Muscle of arm (tissue), 14 donors: ENCODE measurements around the gene SHCBP1. TPM values are rescaled to one million over a fixed set of nuclear protein-coding genes. Genes with fewer than 3 reads are reported as not detected.
"Not testable (repeated sequence)": the region's sequence is repeated elsewhere in the genome, so short reads cannot be mapped to it uniquely, and the experiment has no call there.

Experiments used
- DNase-seq: peaks from one replicate; pipeline ENCODE4 v3.0.0-alpha.2; 2013
- long read RNA-seq, 11 donors: transcript quantifications; one replicate each; lab custom pipeline, GENCODE V29; 2026
- polyA plus RNA-seq, 12 donors: library from polyadenylated mRNA; unstranded; fragments of 120-200 nt; gene quantifications; one replicate each; pipeline ENCODE4 v1.2.1, GENCODE V29; 2013; ENCODE audit not compliant: insufficient read length in 12 of 12

The SHCBP1 gene, protein sequence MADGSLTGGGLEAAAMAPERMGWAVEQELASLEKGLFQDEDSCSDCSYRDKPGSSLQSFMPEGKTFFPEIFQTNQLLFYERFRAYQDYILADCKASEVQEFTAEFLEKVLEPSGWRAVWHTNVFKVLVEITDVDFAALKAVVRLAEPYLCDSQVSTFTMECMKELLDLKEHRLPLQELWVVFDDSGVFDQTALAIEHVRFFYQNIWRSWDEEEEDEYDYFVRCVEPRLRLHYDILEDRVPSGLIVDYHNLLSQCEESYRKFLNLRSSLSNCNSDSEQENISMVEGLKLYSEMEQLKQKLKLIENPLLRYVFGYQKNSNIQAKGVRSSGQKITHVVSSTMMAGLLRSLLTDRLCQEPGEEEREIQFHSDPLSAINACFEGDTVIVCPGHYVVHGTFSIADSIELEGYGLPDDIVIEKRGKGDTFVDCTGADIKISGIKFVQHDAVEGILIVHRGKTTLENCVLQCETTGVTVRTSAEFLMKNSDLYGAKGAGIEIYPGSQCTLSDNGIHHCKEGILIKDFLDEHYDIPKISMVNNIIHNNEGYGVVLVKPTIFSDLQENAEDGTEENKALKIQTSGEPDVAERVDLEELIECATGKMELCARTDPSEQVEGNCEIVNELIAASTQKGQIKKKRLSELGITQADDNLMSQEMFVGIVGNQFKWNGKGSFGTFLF
- 10 to 100 TPM in 5 of 12 donors, 1 to 10 TPM in 6, not detected in 1; 3.0 to 15.5 (median 9.8) TPM for polyA plus RNA-seq
- long read RNA-seq, donor 1 = 0 reads
- long read RNA-seq, donor 2 = 0 reads
- long read RNA-seq, donor 3, partial matches to known transcripts = 0 of 1 reads
- long read RNA-seq, donor 3, other reads (novel, unspliced or antisense) = 0 of 1 reads
- long read RNA-seq, donor 4, partial matches to known transcripts = 0 of 1 reads
- long read RNA-seq, donor 4, other reads (novel, unspliced or antisense) = 0 of 1 reads
- long read RNA-seq, donor 5, partial matches to known transcripts = 14 of 15 reads
- long read RNA-seq, donor 5, other reads (novel, unspliced or antisense) = 0 of 15 reads
- long read RNA-seq, donor 6, partial matches to known transcripts = 0 of 2 reads
- long read RNA-seq, donor 6, other reads (novel, unspliced or antisense) = 0 of 2 reads
- long read RNA-seq, donor 7 = 0 reads
- long read RNA-seq, donor 8, partial matches to known transcripts = 0 of 2 reads
- long read RNA-seq, donor 8, other reads (novel, unspliced or antisense) = 0 of 2 reads
- long read RNA-seq, donor 9 = 0 reads
- long read RNA-seq, donor 10, partial matches to known transcripts = 0 of 1 reads
- long read RNA-seq, donor 10, other reads (novel, unspliced or antisense) = 0 of 1 reads
- long read RNA-seq, donor 11, partial matches to known transcripts = 0 of 2 reads
- long read RNA-seq, donor 11, other reads (novel, unspliced or antisense) = 0 of 2 reads

DNA sequence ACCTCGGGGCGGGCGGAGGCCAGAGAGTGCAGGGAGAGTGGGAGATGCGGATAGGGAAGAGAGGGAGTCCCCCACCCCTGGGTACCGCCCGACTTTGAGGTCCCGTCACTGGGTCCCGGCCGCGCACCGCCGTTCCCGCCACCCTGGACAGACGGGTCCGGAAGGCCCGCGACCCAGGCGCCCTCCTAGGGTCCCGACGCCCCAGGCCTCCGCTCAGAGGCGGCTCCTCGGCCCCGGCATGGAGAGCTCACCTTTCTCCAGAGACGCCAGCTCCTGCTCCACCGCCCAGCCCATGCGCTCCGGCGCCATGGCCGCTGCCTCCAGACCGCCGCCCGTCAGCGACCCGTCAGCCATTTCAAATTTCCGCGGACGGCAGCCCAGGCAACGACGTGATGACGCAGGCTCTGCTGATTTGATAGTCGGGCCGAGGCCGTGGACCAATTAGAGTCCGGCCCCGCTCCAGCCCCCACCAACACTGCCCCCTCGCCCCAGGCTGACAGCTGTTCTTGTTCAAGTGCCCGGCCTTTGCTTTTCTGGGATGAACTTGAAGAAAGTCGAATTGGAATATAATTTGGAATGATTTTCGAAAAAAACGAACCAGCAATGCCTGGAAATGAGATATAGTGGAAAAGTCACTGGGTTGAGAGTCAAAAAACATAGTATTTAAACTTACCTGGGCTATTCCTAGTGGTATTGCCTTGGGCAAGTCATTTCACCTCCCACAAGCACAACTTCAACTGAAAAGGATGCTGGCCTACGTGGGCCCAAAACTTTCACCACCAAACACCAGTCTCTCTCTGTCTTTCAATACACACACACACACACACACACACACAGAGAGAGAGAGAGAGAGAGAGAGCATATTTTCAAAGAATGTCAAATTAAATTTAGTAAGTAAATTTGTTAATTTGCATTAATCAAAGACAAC lies at the start of gene SHCBP1:
Gene SHCBP1 (minus strand): TSS at position 374 of the 928 bp plus-strand sequence. CDS start 20 bp downstream, at position 354.
- DNase-seq = peak; percentile 90

GRCh38 chr16:46662123-46662522 lies 40.9 kb upstream of the SHCBP1 start:
- no peak for DNase-seq

DNA sequence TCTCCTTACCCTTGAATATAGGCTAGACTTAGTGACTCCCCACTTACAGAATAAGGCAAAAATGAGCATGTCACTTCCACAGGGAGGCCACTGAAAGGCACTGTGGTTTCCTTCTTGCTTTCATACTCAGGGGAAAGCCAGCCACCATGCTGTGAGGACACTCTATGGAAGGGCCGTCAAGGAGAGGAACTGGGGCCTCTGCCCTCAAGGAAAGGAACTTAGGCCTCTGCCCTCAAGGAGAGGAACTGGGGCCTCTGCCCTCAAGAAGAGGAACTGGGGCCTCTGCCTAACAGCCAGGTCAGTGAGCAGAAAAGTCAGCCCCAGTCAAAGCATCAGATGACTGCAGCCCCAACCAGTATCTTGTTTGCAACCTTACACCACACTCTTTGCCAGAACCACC lies 37.7 kb upstream of the SHCBP1 start:
- no peak for DNase-seq

GRCh38 chr16:46651305-46651704 lies 30.1 kb upstream of the SHCBP1 start:
- no peak for DNase-seq

- peak; percentile 57 for DNase-seq
Observed at GRCh38 chr16:46650254-46650623, 29.1 kb upstream of the SHCBP1 start.

DNA sequence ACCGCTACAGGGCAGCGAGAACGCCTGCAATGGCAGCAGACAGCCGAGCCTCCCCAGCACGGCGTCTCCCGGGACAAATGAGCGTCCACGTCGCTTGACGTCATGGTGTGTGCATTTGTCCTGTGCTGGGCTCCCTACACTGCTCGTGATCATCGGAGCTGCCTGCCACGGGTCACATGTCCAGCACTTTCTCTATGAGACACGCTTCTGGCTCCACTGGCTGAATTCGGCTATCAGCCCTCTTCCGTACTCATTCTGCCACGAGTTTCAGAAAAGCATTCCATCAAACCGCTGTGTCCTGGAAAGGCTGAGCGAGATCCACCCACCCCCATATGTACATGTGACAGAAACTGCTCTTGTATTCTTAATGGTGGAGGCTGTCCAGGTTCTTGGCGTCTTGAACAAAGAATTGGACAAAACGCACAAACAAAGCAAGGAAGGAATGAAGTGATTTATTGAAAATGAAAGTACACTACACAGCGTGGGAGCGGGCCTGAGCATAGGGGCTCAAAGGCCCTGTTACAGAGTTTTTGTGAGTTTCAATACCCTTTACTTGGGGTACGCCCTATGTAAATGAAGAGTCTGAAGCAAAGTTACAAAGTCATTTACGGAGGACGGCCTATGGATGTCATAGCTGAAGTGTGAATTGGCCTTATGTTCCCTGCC lies 28.5 kb upstream of the SHCBP1 start:
- peak; percentile 77 for DNase-seq

GRCh38 chr16:46648656-46649055 lies 27.5 kb upstream of the SHCBP1 start:
- no peak for DNase-seq

DNA sequence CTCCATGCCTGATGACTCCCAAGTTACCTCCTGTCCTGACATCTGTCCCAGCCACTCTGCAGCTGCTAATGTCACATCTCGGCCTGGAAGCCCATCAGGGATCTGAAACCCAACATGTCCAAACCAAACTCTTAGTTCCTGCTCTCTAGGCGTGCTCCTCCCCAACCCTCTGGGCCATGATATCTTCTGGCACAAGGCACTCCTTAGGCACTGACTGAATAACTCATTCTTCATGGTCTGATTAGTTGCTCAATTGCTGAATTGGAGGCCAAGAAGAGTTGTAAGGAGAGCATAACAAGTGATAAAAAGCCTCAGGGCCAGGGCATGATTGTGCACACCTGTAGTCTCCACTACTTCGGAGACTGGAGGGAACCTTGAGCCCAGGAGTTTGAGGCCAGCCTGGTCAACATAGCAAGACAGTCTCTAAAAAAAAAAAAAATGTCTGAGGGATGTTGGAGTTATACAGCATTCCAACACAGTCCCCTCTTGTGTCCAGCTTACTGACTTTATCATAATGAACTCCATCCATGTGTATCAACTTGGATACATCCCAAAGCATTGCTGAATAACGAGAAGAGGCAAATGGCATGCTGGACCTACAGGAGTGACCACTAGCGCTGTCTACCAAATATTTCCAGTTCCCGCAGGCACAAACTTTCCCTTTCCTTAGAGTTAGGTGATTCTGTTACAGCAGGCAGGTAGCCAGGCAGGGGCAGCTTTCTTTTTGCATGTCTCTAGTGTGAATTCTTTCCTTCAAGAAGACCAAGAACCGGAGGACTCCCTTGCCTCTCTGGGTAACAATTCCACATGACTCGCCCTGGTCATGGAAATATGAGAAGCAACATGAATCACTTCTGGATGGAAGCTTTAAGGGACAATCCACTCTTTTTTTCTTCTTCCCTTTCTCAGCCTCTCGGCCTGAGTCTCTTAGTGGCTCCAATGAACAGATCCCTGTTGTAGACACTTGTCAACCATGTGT lies 18.1 kb upstream of the SHCBP1 start:
- no peak for DNase-seq

- DNase-seq = no peak
Observed at GRCh38 chr16:46632778-46633733, 11.9 kb upstream of the SHCBP1 start.

- no peak for DNase-seq
Observed at GRCh38 chr16:46629331-46630219, 8.4 kb upstream of the SHCBP1 start.

DNA sequence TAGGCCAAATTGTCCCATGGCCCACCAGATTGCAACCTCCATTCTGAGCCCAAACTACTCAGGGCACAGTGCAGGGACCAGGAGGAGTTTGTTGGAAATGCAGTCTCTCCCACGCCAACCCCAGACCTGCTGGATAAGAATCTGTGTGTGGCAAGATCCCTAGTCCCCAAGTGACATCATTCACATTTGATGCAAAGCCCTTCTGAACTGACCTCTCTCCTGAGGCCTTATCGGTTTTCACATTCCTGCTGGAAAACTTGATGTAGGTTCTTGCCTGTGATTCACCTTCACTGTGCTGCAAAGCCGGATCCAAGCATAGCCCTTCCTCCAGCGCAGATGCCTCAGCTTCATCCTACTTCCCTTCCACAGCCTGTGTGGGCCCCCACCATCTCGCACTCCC lies 6.6 kb upstream of the SHCBP1 start:
- no peak for DNase-seq

GRCh38 chr16:46626681-46627080 lies 5.5 kb upstream of the SHCBP1 start:
- not testable (repeated sequence) for DNase-seq

DNA sequence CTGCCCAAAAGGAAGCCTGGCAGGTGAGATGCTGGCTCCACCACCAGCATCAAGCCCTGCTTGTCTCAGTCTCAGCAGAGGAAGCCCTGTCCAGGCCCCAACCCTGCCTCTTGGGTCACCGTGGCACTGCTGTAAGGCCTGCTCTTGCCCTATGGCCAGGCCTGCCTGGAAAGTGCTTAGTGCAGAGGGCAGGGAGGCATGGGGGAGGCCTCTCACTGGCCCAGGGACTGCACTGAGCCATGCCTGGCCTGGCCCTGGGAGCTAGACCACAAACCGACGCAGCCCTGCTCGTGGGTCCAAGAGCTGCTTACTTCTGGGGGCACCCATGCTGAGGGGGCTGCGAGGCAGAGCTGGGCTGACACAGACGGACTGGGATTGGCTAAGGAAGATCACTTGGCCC lies 3.7 kb upstream of the SHCBP1 start:
- DNase-seq = not testable (repeated sequence)

DNA sequence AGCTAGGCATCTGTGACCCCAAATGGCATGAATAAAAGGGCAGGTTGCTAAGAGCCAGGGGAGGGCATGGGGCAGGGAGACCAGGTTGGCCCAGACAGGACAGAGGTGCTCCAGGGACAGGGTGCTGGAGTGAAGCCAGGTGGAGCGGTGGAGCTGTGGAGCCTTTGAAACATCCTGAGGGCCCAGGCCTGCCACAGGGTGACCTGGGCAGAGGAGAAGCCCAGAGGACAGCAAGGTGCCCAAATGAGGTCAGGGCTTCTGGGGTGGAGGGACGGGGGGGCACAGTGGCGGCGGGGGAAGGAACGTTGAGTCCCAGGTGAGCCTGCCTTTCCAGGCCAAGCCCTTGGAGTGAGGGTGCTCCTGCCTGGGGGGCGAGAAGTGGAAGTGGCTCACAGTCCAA lies 2.5 kb upstream of the SHCBP1 start:
- not testable (repeated sequence) for DNase-seq

GRCh38 chr16:46623246-46623645 lies 2.1 kb upstream of the SHCBP1 start:
- DNase-seq = not testable (repeated sequence)

DNA sequence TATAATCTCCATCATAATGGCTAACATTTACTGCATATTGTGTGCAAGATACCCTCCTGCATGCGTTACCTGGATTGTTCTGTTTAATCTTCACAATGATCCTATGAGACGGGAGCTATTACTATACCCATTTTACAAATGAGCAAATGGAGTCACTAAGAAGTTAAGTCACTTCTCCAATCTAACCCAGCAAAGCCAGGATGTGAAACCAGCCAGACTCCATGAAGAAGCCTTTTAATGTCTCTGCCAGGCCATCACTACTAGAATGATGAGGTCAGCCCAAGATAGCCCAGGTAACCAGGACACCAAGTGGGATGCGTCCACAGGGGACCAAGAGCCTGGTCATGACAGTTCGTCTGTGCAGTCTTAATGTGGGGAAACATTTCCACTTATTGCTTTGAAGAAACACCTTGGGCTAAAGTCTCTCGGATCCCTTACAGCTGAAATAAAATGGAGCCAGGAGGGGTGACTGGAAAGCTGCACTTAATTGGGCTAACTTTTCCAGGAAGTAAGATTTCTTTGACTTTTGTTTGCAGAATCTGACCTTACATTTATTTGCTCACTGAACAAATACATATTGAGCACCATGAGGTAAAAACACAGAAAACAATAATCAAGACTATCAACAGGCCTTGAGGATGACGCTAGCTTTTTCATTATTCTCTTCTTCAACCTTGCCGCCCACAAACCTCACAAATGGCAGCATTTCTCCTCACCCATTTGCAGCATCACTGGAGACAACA lies 926 bp upstream of the SHCBP1 start:
- no peak for DNase-seq
